Smooth muscle cell of the umbilical artery (primary cell): Measurements from ENCODE around the gene MYO15B. TPM values are rescaled to one million over a fixed set of nuclear protein-coding genes. Genes with fewer than 3 reads are reported as not detected.

ENCODE experiments used
- total RNA-seq: library from RNA; depleted of rRNA; stranded (reverse); fragments of >200 nt; gene quantifications from 2 replicates; pipeline ENCODE4 v1.2.3, GENCODE V29; 2014

MYO15B gene
- total RNA-seq: 3.3 and 4.2 TPM in 2 replicates

DNA sequence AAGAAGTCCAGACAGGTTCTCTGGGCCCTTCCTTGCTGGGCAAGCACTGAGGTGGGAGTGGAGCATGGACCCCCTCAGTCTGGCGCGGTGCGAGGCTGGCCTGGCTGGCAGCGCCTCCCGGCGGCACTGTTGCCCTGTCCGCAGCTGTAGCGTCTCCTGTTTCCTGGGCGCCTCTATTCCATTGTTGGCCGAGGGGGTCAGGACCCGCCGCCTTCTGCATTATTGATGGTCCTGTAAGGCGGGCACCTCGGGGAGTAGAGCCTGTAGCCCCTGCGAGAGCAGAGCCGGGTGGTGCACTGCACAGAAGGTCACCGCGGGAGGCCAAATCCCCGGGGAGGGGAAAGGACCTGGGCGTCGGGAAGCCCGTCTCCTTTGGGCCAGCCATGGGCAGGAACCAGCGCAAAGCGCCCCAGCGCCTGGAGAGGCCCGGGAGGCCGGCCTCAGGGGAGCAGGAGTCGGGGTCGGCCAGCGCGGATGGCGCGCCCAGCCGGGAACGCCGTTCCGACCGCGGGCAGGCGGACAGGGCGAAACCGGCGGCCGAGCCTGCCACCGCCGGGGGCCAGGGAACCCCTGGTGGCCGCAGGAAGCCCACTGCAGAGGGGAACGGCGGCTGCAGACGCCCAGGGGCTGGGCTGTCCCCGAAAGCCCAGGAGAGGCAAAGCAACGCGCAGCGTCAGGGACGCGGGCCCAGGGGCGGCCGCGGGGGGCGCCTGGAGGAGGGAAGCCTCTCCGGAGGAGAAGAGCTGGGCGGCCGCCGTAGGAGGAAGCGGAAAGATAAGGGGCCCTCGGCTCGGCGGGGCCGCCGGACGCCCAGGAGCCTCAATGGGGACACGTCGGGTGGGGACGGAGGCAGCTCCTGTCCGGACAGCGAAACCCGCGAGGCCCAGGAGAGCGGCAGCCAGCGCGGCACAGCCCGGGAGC lies at the start of gene MYO15B:
Gene MYO15B, plus strand, starts transcription at position 126 of the 921 bp plus-strand sequence. Its CDS starts 258 bp downstream, at position 384.

DNA sequence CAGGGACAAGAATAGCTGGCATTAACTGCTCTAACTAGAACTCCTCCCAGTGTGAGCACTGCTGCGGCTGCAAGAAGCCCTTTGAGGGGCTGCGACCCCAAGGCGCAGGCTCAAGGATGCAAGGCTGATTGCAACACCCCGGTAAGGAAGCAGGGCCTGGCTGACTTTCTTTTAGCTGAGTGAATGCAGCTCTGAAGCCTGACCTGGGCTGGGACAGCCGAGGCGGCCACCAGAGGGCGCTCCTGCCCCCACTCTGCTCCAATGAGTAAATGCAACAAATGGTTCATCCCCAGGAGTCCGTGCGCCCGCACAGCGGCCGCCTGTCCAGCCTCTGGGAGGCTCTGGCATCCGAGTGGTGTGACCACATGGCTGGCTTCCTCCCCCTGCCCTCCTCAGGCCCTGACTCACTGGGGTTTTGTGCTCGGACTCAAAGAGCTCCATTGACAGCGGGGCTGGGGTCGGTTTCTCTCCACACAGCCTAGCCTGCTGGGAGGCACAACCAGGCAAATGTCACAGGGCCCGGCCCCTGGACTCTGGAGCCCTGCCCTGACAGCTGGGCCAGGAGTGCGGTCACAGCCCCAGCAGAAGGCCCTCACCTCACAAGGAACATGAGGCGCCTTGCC lies 45.4 kb downstream of the MYO15B start, which contains the start of gene SMIM5:
Gene SMIM5, plus strand, starts transcription at position 572 of the 623 bp plus-strand sequence. CDS start 6,768 bp downstream, outside the sequence.

GRCh38 chr17:75666959-75667790 lies 79.6 kb downstream of the MYO15B start, which contains the start of the genes RECQL5 and SAP30BP:
RECQL5 (minus strand) TSS chr17:75667154; CDS start chr17:75666557, 597 bp downstream.
SAP30BP (plus strand) TSS chr17:75667338; CDS start chr17:75667373, 35 bp downstream.

Other genes with a start within 250 kb of the MYO15B start
- 83.1 and 102 TPM in 2 replicates for gene GRB2, start 182.1 kb upstream of the MYO15B start, total RNA-seq
- 39.2 and 69.2 TPM in 2 replicates for gene TMEM94, start 131.2 kb upstream of the MYO15B start, total RNA-seq
- gene CASKIN2, start 72.3 kb upstream of the MYO15B start, total RNA-seq: 6.5 and 11.2 TPM in 2 replicates
- 11.6 and 17.8 TPM in 2 replicates for gene TSEN54, start 71.3 kb upstream of the MYO15B start, total RNA-seq
- gene LLGL2, start 62.1 kb upstream of the MYO15B start, total RNA-seq: 0.74 and 1.2 TPM in 2 replicates
- gene SMIM5, start 45.6 kb downstream of the MYO15B start, total RNA-seq: not detected in 2 replicates
- gene RECQL5, start 79.4 kb downstream of the MYO15B start, total RNA-seq: 16.0 and 19.9 TPM in 2 replicates
- 41.9 and 72.0 TPM in 2 replicates for gene SAP30BP, start 79.5 kb downstream of the MYO15B start, total RNA-seq
- 0.09 and 0.30 TPM in 2 replicates for gene ITGB4, start 133.7 kb downstream of the MYO15B start, total RNA-seq
- gene GALK1, start 177.4 kb downstream of the MYO15B start, total RNA-seq: 22.2 and 27.9 TPM in 2 replicates
- gene UNK, start 197.0 kb downstream of the MYO15B start, total RNA-seq: 13.1 and 15.9 TPM in 2 replicates